GM12865 (cell line): ENCODE data around the gene CCDC61.
A peak's percentile ranks its signal among the peaks of the same experiment; 100 is the strongest.

Experiments
- DNase-seq: peaks from one replicate; pipeline ENCODE4 v3.0.0; 2010; ENCODE audit warnings: low read depth
- H3K4me3 ChIP-seq: 2 replicates; pipeline ENCODE4 v1.5.1; 2011; ENCODE audit warnings: mild to moderate bottlenecking, low read depth, low read length, control low read depth
- CTCF ChIP-seq: IDR thresholded peaks from 2 replicates; pipeline ENCODE4 v1.5.1; 2011; ENCODE audit warnings: low read length, control low read depth, low read depth, inconsistent platforms; ENCODE audit not compliant: insufficient read depth; ENCODE audit errors: missing control alignments

Gene CCDC61

GRCh38 chr19:45994998-45995714 lies at the start of gene CCDC61:
Gene CCDC61 (plus strand): TSS chr19:45995467. CDS start chr19:46003019, 7,552 bp downstream.
- DNase-seq: peak; percentile 99
- H3K4me3 ChIP-seq: peak within 1 kb of the TSS; percentile 87
- no peak for TF ChIP-seq CTCF

DNA sequence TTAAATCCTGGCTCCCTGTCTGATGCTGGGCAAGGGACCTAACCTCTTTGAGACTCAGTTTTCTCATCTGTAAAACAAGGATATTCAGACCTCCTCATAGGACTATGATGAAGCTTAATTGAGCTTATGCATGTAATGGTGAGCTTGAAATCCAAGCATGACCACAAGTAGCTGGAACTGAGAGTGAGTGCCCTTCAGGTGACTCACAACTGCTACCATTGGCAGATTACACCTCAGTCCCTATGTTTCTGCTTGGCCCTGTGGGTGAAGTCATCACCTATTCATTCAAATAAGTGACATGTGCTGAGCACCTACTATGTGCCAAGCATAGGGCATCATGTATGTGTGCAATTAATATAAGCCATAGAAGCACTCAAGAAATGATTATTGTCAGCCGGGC lies 47.3 kb upstream of the CCDC61 start:
- no peak for TF ChIP-seq CTCF
- no peak overlapping the region for H3K4me3 ChIP-seq
- no peak for DNase-seq

DNA sequence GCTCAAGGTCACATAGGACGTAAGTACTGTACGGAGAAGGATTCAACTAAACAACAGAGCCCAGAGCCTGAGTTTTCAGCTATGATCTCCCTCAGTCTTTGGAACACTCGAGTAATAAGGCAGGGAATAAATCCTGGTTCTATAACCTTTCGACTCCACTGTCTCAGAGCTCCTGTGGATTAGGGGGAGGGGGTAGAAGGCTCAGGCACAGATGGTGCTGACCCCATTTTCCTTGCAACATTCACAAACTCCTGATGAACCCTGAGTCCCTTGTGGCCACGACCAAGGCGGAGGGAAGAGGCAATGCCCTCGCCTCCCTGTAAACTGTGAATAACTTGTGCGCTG lies 43.0 kb upstream of the CCDC61 start:
- peak overlapping the region; percentile 57; the same call in 1 of the 2 replicates for H3K4me3 ChIP-seq
- TF ChIP-seq CTCF: no peak

DNA sequence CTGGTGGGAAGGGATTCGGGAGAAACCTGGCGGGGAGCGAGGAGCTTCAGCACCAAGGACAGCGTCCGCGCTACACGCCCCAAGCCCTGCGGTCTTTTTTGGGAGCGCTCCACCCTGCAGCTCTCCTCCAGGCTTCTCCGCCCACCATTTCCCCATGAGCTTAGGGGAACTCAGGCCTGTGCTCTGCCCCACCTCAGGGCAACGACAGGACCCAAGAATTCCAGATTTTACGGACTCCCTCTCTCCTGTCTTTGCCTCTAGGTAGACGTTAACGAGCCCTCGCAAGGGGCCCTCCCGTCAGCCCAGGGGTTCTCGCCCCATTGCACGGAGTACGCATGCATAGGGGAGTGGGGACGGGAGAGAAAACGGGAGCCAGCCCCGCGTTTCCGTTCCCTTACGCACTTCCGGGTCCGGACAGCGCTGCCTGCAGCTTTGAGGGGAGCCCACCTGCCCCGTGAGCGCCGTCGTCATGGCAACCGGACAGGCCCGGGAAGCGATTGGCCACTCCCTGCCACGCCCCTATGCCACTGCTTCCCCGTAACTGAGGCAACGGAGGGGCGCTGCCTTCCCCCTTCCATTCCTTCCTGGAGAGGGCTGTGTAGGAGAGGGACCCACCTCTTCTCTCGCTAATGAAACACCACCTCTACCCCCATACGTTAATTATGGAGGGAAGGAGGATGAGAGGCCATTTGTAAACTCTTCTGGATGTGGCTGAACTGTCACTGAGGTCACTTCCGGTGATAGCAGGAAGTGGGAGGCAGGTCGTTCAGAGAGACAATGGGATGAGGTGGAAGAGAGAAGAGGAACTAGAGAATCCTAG lies 42.4 kb upstream of the CCDC61 start:
- H3K4me3 ChIP-seq: peak overlapping the region; percentile 57
- peak; percentile 74 for DNase-seq
- no peak for TF ChIP-seq CTCF

More for the DNA sequence above, 43.0 kb upstream of the CCDC61 start:
- no peak for DNase-seq

GRCh38 chr19:45953676-45954075 lies 41.6 kb upstream of the CCDC61 start:
- DNase-seq: no peak
- TF ChIP-seq CTCF: no peak
- H3K4me3 ChIP-seq: no peak overlapping the region

GRCh38 chr19:45954156-45954555 lies 41.1 kb upstream of the CCDC61 start:
- no peak overlapping the region for H3K4me3 ChIP-seq
- no peak for TF ChIP-seq CTCF
- DNase-seq: no peak
